ENCODE results near the gene DPT. TPM values are rescaled to one million over a fixed set of nuclear protein-coding genes. Genes with fewer than 3 reads are reported as not detected.

Gene DPT
- total and polyA plus RNA-seq, 4 experiments from 2014 or later, result not detected

- no peaks in the 10 kb centered on the region for H3K9me3 ChIP-seq (ENCODE audit: control insufficient read depth in 1 of 2, low read length in 2 of 2)
- POLR2A ChIA-PET (ENCODE audit: partially characterized antibody), result no interaction called here
- no peaks in the 10 kb centered on the region for H3K27me3 ChIP-seq (ENCODE audit: insufficient read depth, low read length)
- Mint-ChIP-seq H3K9me3 (no peaks in the 10 kb centered on the region), H3K27ac (no peak overlapping the region), H3K36me3 (no peaks in the 10 kb centered on the region), H3K27me3 (peaks cover 3 to 5% of the 10 kb centered on the region in 2 donors), H3K4me3 (no peak overlapping the region), H3K4me1 (no peaks in the 10 kb centered on the region)
- no peak for DNase-seq
- CTCF ChIA-PET (ENCODE audit: partially characterized antibody), result no interaction called here
- H3K4me3 ChIP-seq (ENCODE audit: low read length in 2 of 2), result no peak overlapping the region
- no peaks in the 10 kb centered on the region for H3K36me3 ChIP-seq (ENCODE audit: insufficient read depth, low read length)
- H3K4me1 ChIP-seq (ENCODE audit: insufficient read depth, low read length), result no peaks in the 10 kb centered on the region
- no peak overlapping the region for H3K27ac ChIP-seq (ENCODE audit: low read depth, low read length)
- intact Hi-C loops (cut with micrococcal nuclease), result no loop called here
These were observed 37.6 kb upstream of the DPT start for GRCh38 chr1:168766568-168766967.

GRCh38 chr1:168763031-168763430 is 34.0 kb upstream of the DPT start:
- H3K4me3 Mint-ChIP-seq, result no peak overlapping the region
- DNase-seq, result no peak
- H3K4me1 Mint-ChIP-seq, result no peaks in the 10 kb centered on the region
- CTCF ChIA-PET (ENCODE audit: partially characterized antibody), result no interaction called here
- no peaks in the 10 kb centered on the region for H3K36me3 Mint-ChIP-seq
- H3K27ac Mint-ChIP-seq, result no peak overlapping the region
- H3K4me3 ChIP-seq (ENCODE audit: low read length in 2 of 2), result no peak overlapping the region
- intact Hi-C loops (cut with micrococcal nuclease), result no loop called here
- no peaks in the 10 kb centered on the region for H3K9me3 Mint-ChIP-seq
- no peaks in the 10 kb centered on the region for H3K36me3 ChIP-seq (ENCODE audit: insufficient read depth, low read length)
- H3K4me1 ChIP-seq (ENCODE audit: insufficient read depth, low read length), result no peaks in the 10 kb centered on the region
- no peak overlapping the region for H3K27ac ChIP-seq (ENCODE audit: low read depth, low read length)
- no peaks in the 10 kb centered on the region for H3K27me3 ChIP-seq (ENCODE audit: insufficient read depth, low read length)
- POLR2A ChIA-PET (ENCODE audit: partially characterized antibody), result no interaction called here
- H3K9me3 ChIP-seq (ENCODE audit: control insufficient read depth in 1 of 2, low read length in 2 of 2), result no peaks in the 10 kb centered on the region
- H3K27me3 Mint-ChIP-seq, result peaks cover 0 to under 1% of the 10 kb centered on the region in 2 donors

- ChIA-PET CTCF (ENCODE audit: partially characterized antibody) (no interaction called here), POLR2A (ENCODE audit: partially characterized antibody) (no interaction called here)
- no peak overlapping the region for H3K27ac Mint-ChIP-seq
- no peaks in the 10 kb centered on the region for H3K9me3 ChIP-seq (ENCODE audit: control insufficient read depth in 1 of 2, low read length in 2 of 2)
- H3K27me3 Mint-ChIP-seq, result no peaks in the 10 kb centered on the region
- DNase-seq, result no peak
- no peak overlapping the region for H3K4me3 ChIP-seq (ENCODE audit: low read length in 2 of 2)
- H3K4me1 ChIP-seq (ENCODE audit: insufficient read depth, low read length), result no peaks in the 10 kb centered on the region
- H3K36me3 Mint-ChIP-seq, result no peaks in the 10 kb centered on the region
- intact Hi-C loops (cut with micrococcal nuclease), result no loop called here
- no peak overlapping the region for H3K27ac ChIP-seq (ENCODE audit: low read depth, low read length)
- no peaks in the 10 kb centered on the region for H3K27me3 ChIP-seq (ENCODE audit: insufficient read depth, low read length)
- no peaks in the 10 kb centered on the region for H3K4me1 Mint-ChIP-seq
- H3K36me3 ChIP-seq (ENCODE audit: insufficient read depth, low read length), result no peaks in the 10 kb centered on the region
- H3K4me3 Mint-ChIP-seq, result no peak overlapping the region
- no peaks in the 10 kb centered on the region for H3K9me3 Mint-ChIP-seq
These were observed 33.5 kb upstream of the DPT start for GRCh38 chr1:168762473-168762872.

GRCh38 chr1:168760781-168761180 is 31.8 kb upstream of the DPT start:
- no peak for DNase-seq
- ChIA-PET POLR2A (ENCODE audit: partially characterized antibody) (no interaction called here), CTCF (ENCODE audit: partially characterized antibody) (no interaction called here)
- H3K9me3 Mint-ChIP-seq, result no peaks in the 10 kb centered on the region
- H3K27me3 Mint-ChIP-seq, result no peaks in the 10 kb centered on the region
- Histone ChIP-seq H3K9me3 (ENCODE audit: control insufficient read depth in 1 of 2, low read length in 2 of 2) (no peaks in the 10 kb centered on the region), H3K27me3 (ENCODE audit: insufficient read depth, low read length) (no peaks in the 10 kb centered on the region), H3K4me1 (ENCODE audit: insufficient read depth, low read length) (no peaks in the 10 kb centered on the region), H3K4me3 (ENCODE audit: low read length in 2 of 2) (no peak overlapping the region), H3K27ac (ENCODE audit: low read depth, low read length) (no peak overlapping the region), H3K36me3 (ENCODE audit: insufficient read depth, low read length) (no peaks in the 10 kb centered on the region)
- intact Hi-C loops (cut with micrococcal nuclease), result no loop called here
- H3K27ac Mint-ChIP-seq, result no peak overlapping the region
- no peaks in the 10 kb centered on the region for H3K4me1 Mint-ChIP-seq
- H3K4me3 Mint-ChIP-seq, result no peak overlapping the region
- no peaks in the 10 kb centered on the region for H3K36me3 Mint-ChIP-seq

- H3K9me3 Mint-ChIP-seq, result no peaks in the 10 kb centered on the region
- H3K4me3 Mint-ChIP-seq, result no peak overlapping the region
- ChIA-PET CTCF (ENCODE audit: partially characterized antibody) (no interaction called here), POLR2A (ENCODE audit: partially characterized antibody) (no interaction called here)
- no peak for DNase-seq
- peaks cover 0 to under 1% of the 10 kb centered on the region in 2 donors for H3K27me3 Mint-ChIP-seq
- no peaks in the 10 kb centered on the region for H3K36me3 ChIP-seq (ENCODE audit: insufficient read depth, low read length)
- intact Hi-C loops (cut with micrococcal nuclease), result no loop called here
- no peaks in the 10 kb centered on the region for H3K9me3 ChIP-seq (ENCODE audit: control insufficient read depth in 1 of 2, low read length in 2 of 2)
- no peaks in the 10 kb centered on the region for H3K4me1 ChIP-seq (ENCODE audit: insufficient read depth, low read length)
- H3K4me3 ChIP-seq (ENCODE audit: low read length in 2 of 2), result no peak overlapping the region
- no peak overlapping the region for H3K27ac ChIP-seq (ENCODE audit: low read depth, low read length)
- H3K36me3 Mint-ChIP-seq, result no peaks in the 10 kb centered on the region
- no peaks in the 10 kb centered on the region for H3K27me3 ChIP-seq (ENCODE audit: insufficient read depth, low read length)
- no peak overlapping the region for H3K27ac Mint-ChIP-seq
- no peaks in the 10 kb centered on the region for H3K4me1 Mint-ChIP-seq
These were observed 31.2 kb upstream of the DPT start for GRCh38 chr1:168760241-168760640.

- Histone ChIP-seq H3K9me3 (ENCODE audit: control insufficient read depth in 1 of 2, low read length in 2 of 2) (no peaks in the 10 kb centered on the region), H3K4me3 (ENCODE audit: low read length in 2 of 2) (no peak overlapping the region), H3K36me3 (ENCODE audit: insufficient read depth, low read length) (no peaks in the 10 kb centered on the region), H3K4me1 (ENCODE audit: insufficient read depth, low read length) (no peaks in the 10 kb centered on the region), H3K27me3 (ENCODE audit: insufficient read depth, low read length) (no peaks in the 10 kb centered on the region), H3K27ac (ENCODE audit: low read depth, low read length) (no peak overlapping the region)
- DNase-seq, result no peak
- H3K9me3 Mint-ChIP-seq, result no peaks in the 10 kb centered on the region
- H3K27me3 Mint-ChIP-seq, result peaks cover 0 to 2% of the 10 kb centered on the region in 2 donors
- POLR2A ChIA-PET (ENCODE audit: partially characterized antibody), result no interaction called here
- intact Hi-C loops (cut with micrococcal nuclease), result no loop called here
- CTCF ChIA-PET (ENCODE audit: partially characterized antibody), result no interaction called here
- H3K27ac Mint-ChIP-seq, result no peak overlapping the region
- H3K4me1 Mint-ChIP-seq, result no peaks in the 10 kb centered on the region
- H3K36me3 Mint-ChIP-seq, result no peaks in the 10 kb centered on the region
- no peak overlapping the region for H3K4me3 Mint-ChIP-seq
These were observed 30.1 kb upstream of the DPT start for GRCh38 chr1:168759077-168759476.

GRCh38 chr1:168758503-168758902 is 29.5 kb upstream of the DPT start:
- Mint-ChIP-seq H3K36me3 (no peaks in the 10 kb centered on the region), H3K4me1 (no peaks in the 10 kb centered on the region), H3K4me3 (no peak overlapping the region), H3K9me3 (no peaks in the 10 kb centered on the region), H3K27me3 (peaks cover 0 to 2% of the 10 kb centered on the region in 2 donors), H3K27ac (no peak overlapping the region)
- Histone ChIP-seq H3K36me3 (ENCODE audit: insufficient read depth, low read length) (no peaks in the 10 kb centered on the region), H3K9me3 (ENCODE audit: control insufficient read depth in 1 of 2, low read length in 2 of 2) (no peaks in the 10 kb centered on the region), H3K4me1 (ENCODE audit: insufficient read depth, low read length) (no peaks in the 10 kb centered on the region), H3K4me3 (ENCODE audit: low read length in 2 of 2) (no peak overlapping the region), H3K27ac (ENCODE audit: low read depth, low read length) (no peak overlapping the region), H3K27me3 (ENCODE audit: insufficient read depth, low read length) (no peaks in the 10 kb centered on the region)
- intact Hi-C loops (cut with micrococcal nuclease), result no loop called here
- ChIA-PET CTCF (ENCODE audit: partially characterized antibody) (no interaction called here), POLR2A (ENCODE audit: partially characterized antibody) (no interaction called here)
- no peak for DNase-seq

- Histone ChIP-seq H3K9me3 (ENCODE audit: control insufficient read depth in 1 of 2, low read length in 2 of 2) (no peaks in the 10 kb centered on the region), H3K27ac (ENCODE audit: low read depth, low read length) (no peak overlapping the region), H3K4me1 (ENCODE audit: insufficient read depth, low read length) (no peaks in the 10 kb centered on the region), H3K36me3 (ENCODE audit: insufficient read depth, low read length) (no peaks in the 10 kb centered on the region), H3K27me3 (ENCODE audit: insufficient read depth, low read length) (no peaks in the 10 kb centered on the region), H3K4me3 (ENCODE audit: low read length in 2 of 2) (no peak overlapping the region)
- Mint-ChIP-seq H3K36me3 (no peaks in the 10 kb centered on the region), H3K27me3 (peaks cover 10 to 12% of the 10 kb centered on the region in 2 donors), H3K9me3 (no peaks in the 10 kb centered on the region), H3K4me3 (no peak overlapping the region), H3K4me1 (no peaks in the 10 kb centered on the region), H3K27ac (no peak overlapping the region)
- ChIA-PET CTCF (ENCODE audit: partially characterized antibody) (no interaction called here), POLR2A (ENCODE audit: partially characterized antibody) (no interaction called here)
- no peak for DNase-seq
- intact Hi-C loops (cut with micrococcal nuclease), result no loop called here
These were observed 26.9 kb upstream of the DPT start for GRCh38 chr1:168755800-168756418.

Measured in CD4-positive, alpha-beta memory T cell (primary cell).